NCI-H2107 treated with DMSO at 0.1 percent for 48 hours (cell line): ENCODE measurements around the gene CUX1.
A peak's percentile ranks its signal among the peaks of the same experiment; 100 is the strongest.
"Not testable (repeated sequence)": the region's sequence is repeated elsewhere in the genome, so short reads cannot be mapped to it uniquely, and the experiment has no call there.

Experiments
- DNase-seq: peaks from one replicate; lab custom pipeline; 2025; ENCODE audit not compliant: unreplicated experiment; lab: John Stamatoyannopoulos, UW

Gene CUX1

DNA sequence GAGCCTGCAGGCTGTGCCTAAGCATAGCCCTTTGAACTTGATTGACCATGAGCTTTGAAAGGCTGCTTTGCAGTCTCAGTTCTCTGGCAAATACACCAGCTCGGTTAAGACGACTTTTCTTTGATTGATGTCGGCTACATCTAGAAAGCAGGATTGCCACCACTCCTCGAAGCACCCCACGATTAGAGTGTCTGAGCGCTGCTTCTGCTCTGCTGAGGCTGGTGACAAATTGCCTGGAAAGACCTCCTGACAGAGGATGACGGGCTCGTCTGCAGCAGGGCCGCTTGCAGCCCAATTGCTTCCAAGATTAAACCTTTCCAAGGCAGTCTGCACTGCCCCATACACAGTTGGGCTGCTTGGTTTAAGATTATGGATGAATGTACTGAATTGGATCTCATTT, 182.0 kb downstream of the CUX1 start:
- DNase-seq = no peak

DNA sequence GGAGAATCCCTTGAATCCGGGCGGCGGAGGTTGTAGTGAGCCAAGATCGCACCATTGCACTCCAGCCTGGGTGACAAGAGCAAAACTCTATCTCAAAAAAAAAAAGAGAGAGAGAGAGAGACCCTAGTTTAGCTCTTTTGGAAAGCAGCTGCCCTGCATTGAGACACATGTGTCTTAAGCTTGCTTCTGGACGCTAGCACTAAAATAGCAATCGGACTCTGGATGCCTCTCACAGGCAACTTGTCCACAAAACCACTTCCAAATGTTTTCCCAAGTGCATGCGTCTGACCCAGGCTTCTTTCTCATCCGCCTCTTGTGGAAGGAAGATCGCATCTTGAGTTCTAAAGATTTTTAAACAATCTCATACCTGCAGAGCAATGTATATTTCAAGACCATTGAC, 182.7 kb downstream of the CUX1 start:
- no peak for DNase-seq

DNA sequence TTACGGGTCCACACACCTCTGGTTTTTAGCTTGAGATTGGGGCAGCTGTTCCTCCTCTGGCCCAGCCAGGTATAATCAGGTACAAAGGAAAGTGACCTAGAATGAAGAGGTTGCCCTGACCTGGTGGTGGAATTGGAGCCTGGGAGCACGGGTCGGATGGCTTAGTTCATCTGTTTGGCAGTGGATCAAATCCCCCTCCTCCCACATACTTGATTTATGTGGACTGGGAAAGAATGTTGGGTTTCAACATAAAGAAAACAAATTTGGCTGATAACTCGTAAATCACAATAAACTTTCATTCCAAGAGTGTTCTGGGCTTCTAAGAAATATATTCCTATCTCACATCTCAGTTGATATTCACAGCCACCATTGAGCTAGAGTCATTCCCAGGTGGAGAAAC, 186.8 kb downstream of the CUX1 start:
- no peak for DNase-seq

DNA sequence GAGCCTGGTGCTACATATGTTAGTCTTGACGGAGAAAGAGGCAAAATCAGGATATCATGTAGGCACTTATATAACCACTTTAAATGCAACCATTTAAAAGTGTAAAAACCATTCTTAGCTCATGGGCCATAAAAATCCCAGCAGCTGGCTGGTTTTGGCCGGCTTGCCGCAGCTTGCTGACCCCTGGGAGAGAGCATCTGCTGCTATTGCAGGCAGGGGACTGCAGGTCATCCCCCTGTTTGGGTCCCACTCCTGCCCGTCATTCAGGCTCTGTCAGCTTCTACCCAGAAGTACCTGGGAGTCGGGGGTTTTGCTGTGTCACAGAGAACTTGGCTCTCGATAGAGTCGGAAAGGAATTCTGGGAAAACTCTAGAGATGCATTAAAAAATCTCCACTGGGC, 187.4 kb downstream of the CUX1 start:
- no peak for DNase-seq

DNA sequence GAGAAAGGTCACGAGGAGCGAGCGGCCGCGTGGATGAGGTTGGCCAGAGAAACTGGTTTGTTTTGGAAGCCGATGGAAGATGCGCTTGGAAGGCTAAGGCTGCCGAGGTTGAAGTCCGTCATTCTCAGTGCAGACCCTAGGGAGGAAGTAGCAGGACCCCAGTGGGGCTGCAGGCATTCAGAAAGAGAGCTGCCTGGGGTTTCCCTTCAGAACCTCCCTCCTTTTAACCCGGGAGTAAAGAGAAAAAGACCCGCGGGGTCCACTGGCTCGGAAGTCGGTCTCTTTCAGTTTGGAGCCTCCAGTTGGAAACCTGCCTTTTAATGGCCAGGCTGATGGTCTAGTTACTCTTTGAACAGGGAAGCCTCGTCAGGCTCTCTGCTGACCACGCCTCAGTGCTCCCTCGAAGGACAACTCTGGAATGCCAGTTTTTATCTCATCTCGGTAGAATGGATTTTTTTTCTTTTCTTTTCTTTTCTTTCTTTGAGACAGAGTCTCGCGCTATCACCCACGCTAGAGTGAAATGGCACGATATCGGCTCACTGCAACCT, 188.6 kb downstream of the CUX1 start:
- DNase-seq = no peak

DNA sequence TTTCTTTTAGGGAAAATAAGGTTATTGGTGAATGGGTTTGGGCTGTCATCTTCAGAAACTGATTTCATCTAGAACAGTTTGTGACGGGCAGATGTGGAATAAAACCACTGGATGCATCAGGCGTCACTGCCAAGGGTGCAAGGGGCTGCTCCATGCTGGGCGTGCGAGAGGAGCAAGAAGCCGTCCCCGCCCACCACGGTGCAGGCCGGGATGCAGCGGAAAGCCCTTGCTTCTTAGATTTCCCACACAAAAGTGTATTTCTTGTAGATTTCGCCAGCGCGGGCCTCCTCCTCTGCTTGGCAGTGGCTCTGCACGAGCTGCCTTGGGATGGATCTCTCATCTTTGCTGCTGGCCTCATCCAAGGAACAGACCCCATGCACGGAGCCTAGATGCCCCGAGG, 189.3 kb downstream of the CUX1 start:
- DNase-seq = no peak

DNA sequence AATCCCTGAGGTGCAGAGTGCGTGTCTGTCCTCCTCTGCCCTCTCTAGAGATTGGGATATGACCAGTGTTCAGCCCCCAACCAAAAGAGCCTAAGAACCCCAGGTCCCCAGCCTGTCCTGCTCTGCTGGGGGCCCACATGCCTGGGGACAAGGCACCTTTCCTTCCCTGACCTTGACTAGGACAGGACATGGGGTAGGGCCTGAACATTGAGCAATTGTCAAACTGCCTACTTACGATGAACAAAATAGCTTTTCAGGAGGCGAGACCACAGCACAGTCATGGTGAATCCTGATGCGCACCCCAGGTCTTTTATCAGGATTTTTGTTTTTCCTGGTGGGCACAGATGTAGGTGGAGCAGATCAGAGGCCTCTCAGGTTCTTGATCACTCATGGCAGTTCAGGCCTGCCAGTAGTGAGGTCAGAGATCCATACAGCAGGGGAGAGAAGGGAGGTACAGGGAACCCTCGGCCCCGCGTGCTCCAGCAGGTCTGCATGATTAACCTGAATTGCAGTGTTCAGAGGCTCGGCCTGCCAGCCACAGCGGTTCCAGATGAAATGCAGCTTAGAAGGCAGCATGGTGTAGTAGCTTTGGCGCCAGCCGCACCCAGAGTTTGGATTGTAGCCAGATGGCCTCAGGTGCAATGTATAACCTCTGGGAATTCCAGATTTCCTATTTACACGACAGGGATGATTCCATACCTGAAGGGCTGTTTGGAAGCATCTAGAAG, 191.3 kb downstream of the CUX1 start:
- peak; percentile 41 for DNase-seq

DNA sequence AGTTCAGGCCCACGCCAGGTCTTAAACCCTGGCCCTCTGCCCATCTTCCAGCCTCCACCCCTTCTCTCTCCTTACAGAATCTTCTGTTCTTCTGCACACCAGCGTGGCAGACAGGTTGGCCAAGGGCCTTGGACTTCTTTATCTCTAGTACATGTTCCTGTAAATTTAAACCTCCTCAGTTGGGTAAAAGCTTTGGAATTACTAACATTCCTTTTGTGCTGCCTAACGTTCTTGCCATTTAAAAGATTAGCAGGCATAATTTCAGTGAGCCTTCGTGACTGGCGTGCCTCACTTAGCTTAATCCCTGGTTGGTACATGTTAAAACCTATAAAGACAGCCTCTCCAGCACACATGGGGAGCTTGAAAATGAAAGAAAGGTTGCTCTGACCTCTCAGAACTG, 192.2 kb downstream of the CUX1 start:
- DNase-seq = no peak

DNA sequence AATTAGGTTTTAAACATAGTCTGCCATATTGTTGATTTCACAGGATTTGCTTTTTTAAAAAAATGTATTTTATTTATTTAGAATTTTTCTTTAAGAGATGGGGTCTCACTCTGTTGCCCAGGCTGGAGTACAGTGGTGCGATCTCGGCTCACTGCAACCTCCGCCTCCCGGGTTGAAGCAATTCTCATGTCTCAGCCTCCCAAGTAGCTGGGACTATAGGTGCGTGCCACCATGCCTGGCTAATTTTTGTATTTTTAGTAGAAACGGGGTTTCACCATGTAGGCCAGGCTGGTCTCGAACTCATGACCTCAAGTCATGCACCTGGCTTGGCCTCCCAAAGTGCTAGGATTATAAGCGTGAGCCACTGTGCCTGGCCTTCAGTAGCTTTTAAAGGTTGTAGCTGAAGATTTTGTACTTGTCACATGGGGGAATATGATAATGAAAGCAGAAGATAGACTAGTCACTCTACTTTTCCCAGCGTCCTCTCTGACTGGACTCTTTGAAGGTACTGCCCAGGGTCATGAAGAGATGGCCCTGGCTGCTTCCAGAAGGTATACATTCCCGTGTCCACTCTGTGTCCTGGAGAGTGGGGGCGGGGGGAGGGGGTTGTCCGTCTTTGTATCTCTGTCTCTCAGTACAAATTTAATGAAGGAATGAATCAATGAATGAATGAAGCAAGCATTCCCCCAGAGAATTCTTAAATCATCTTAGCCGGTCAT, 194.8 kb downstream of the CUX1 start:
- DNase-seq = not testable (repeated sequence)

DNA sequence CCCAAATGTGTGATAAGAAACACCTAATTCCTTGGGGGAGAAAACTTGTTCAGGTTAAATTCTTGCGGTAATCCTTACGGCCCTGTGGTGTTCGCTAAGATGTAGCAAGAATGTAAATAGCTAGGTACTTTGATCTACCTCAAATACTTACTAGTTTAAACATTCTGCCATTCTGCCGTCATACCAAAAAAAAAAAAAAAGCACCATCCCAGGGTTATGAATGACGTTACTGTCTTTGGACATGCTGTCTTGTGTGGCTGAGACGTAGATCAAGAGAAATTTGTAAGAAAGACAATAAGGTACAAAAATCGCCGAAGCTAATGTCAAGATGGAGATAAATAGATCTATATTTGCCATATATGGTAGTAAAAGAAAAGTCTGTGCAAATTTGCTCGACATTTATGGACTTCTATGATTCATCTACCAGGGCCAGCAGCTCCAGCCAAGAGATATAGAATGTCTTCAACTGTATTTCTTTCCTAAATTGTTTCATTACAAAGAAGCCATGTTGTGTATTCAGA, 195.6 kb downstream of the CUX1 start:
- DNase-seq = no peak

DNA sequence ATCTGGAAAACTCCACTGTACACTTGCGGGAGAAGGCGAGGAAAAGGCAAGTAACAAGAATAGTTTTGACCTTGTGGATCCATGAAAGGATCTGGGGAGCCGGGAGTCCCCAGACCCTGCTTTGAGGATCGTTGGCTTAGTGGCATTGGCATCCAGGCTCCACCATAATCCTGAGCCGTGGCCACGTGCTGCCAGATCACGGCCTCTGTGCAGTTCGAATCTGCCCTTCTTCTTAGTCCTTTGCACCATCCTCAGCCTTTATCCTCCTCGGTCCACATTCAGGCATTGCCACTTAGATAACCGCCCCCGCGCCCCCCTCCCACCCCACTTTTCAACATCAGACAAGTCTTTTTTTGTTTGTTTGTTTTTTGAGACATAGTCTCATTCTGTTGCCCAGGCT, 201.4 kb downstream of the CUX1 start:
- DNase-seq = no peak

DNA sequence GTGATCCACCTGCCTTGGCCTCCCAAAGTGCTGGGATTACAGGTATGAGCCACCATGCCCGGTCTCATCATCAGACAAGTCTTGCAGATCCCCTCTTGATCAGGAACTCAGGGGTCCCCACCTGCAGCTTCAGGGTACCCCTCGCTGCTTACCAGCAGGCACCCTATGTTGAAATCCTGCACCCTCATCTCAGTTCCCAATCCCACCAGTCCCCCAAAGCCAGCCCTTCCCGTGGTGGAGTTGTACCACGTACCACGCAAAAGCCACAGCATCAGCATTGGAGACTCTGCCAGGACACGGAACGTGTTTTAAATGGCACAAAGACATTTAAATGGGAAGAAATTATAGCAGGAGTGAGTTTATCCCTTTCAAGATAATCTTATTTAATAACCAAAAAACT, 202.0 kb downstream of the CUX1 start:
- no peak for DNase-seq

DNA sequence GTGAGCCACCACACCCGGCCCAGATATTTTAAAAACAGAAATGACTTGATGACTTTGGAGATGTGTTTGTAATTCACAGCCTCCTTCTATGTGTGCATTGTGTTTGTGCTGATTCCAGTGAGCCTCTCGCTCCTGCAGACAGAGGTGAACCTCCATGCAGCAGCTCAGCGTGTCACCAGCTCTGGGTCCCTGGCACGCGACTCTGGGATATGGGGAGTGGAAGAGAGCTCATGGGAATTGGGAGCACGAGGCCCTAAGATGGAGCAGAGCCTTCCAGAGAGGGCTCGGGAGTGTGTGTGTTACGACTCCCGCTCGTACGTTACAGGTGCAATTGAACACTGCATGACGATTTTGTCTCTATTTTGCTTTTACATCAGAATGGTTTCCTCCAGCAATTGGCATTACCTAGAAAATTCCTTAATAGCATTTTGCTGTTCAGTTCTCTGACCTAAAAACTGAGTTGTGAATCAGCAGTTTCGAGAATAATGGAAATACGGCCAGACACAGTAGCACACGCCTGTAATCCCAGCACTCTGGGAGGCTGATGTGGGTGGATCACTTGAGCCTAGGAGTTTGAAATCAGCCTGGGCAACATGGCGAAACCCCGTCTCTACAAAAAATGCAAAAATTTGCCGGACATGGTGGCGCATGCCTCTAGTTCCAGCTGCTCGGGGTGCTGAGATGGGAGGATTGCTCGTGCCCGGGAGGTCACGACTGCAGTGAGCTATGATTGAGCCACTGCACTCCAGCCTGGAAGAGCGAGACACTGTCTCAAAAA, 204.6 kb downstream of the CUX1 start:
- no peak for DNase-seq

DNA sequence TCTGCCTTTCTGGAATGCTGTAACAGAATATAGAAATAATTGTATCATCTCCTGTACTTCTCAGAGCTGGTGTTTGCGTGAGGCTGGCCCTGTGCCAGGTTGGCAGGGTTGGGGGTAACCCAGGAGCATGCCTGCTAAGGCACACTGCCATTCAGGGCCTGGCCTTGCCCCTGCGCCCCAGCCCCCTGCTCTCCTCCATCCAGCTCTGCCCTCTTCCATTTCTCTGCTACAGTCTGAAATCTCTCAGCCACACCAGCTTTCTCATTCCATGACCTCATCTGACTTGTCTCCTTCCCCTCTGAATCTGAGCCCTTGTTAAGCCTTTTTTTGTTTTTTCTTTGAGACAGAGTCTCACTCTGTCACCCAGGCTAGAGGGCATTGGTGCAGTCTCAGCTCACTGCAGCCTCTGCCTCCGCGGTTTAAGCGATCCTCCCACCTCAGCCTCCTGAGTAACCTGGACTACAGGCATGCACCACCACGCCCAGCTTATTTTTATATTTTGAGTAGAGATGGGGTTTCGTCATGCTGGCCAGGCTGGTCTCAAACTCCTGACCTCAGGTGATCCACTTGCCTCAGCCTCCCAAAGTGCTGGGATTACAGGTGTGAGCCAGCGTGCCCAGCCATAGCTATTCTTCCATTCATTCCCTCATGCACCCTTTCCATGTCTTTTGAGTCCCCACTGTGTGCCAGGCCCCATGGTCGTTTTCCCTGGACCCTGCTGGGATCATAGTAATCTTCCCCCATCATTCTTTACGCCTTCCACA, 206.8 kb downstream of the CUX1 start:
- no peak for DNase-seq

DNA sequence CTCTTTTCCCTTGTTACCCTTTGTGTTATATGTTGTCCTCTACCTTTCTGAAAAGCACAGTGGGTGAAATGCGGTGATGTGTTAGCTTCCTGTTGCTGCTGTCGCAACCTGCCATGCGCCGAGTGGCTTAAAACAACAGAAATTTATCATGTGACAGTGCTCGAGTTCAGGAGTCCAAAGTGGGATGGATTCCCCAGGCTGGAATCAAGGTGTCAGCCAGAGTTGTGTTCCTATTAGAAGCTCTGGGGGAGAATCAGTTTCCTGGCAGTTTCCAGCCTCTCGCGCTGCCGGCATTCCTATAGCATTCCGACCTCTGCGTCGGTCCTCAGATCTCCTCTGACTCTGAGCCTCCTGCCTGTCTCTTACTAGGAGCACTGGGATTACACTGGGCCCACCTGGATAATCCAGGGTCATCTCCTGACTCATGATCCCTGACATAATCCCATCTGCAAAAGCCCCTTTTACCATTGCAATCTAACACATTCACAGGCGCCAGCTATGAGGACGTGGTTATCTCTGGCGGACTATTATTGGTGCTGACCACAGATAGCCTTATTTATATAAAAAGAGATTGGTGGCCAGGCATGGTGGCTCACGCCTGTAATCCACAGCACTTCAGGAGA, 207.5 kb downstream of the CUX1 start:
- no peak for DNase-seq

DNA sequence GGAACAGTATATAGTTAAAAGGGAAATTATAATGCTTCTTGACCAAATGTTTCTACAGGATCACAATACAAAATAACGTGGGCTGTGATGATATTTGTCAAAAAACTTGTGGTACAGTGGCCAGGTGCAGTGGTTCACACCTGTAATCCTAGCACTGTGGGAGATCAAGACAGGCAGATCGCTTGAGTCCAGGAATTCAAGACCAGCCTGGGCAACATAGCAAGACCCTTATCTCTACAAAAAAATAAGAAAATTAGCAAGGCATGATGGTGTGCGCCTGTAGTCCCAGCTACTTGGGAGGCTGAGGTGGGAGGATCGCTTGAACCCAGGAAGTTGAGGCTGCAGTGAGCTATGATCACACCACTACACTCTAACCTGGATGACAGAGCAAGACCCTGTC, 208.4 kb downstream of the CUX1 start:
- not testable (repeated sequence) for DNase-seq

DNA sequence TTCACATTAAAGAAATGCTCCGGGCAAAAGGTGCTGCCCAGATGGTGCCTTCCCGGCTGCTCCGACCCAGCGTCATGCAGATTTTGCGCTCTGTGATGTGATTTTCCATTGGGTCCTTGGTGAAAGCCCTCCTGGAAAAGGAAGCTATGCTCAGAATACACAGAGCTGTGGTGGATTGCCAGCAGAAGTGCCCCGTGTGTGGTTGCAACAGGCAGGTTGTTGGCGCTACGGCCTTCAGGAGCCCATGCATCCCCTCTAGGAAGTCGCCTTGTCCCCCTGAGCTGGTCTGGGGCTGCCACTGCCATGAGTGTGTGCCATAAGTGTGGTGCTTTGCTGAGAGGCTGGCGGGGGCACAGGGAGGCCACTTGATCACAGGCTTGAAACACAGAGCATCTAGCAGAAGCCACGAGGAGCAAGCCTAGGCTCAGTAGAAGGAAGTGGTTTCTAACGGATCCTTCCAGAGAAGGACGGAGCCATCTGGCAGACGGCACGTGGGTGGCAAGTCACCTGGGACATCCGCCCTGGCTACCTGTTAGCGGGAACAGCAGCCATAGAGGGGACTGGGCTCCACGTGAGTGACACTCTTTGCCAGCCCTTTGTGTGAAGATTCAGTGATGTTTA, 210.9 kb downstream of the CUX1 start:
- no peak for DNase-seq

DNA sequence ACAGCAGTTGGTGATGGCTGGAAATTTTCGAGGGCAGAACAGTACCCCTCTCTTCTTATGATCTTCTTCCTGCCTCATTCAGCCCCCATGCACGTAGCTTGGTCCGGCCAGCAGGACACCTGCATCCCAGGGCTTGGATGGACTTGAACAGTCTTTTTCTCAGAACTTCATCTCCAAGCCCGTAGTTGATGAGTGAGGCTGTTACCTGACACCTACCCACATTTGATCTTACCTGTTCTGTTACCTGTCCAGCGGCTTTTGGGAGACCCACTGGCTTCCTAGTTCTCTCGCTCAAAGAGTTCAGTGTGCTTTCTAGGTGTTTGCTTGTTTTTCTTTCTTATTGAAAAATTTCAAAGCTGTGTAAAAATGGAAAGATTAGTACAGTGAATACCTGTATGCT, 212.2 kb downstream of the CUX1 start:
- no peak for DNase-seq

DNA sequence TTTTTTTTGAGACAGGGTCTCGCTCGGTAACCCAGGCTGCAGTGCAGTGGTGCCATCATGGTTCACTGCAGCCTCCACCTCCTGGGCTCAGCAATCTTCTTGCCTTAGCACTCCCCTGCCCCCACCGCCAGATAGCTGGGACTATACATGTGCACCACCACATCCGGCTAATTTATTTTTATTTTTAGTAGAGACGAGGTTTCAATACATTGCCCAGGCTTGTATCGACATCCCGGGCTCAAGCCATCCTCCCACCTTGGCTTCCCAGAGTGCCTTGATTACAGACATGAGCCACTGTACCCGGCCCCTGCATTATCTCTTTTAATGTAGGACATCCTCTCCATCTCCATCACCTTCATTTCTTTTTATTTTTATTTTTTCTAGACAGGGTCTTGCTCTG, 213.3 kb downstream of the CUX1 start:
- DNase-seq = no peak

DNA sequence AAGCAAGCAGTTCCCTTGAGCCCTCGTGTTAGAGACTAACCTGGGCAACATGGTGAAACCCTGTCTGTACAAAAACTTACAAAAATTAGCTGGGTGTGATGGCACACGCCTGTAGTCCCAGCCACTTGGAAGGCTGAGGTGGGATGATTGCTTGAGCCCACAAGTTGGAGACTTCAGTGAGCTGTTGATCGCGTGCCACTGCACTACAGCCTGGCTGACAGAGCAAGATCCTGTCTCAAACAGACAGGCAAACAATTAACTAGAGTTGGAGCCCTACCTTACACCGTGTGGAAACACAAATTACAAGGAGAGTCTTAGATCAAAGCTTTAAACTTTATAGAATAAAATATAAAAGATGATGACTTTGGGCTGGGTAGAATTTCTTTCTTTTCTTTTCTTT, 219.5 kb downstream of the CUX1 start:
- no peak for DNase-seq
